ENCODE measurements around the gene PACSIN3.

Gene PACSIN3

DNA sequence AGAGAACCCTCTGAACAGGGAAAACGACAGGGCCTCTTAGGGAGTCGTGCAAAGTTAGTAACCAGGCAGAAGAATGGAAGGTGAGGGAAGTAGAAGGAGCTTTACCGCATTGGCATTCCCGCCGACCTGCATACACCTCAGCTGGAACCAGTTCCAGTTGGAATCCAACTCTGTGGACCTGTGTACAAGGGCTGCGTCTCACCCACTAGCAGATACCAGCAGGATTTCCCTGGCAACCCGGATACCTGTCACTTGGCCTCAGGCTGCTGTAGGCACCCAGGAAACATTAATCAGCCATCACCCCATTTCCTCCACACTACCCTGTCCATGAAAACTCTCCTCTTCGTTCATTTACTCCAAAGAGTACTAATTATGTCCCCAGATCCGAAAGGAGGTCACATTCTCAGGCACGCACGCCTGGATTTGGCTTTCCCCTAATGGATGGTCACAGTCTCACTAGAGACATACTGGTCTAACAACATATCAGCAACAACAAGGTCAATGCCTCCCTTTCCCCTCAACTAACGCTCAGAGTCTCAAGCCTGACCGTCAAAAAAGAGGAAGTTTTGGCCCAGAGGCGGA, 10.4 kb downstream of the PACSIN3 start:
- no peak for DNase-seq (ENCODE audit: low read depth)

DNA sequence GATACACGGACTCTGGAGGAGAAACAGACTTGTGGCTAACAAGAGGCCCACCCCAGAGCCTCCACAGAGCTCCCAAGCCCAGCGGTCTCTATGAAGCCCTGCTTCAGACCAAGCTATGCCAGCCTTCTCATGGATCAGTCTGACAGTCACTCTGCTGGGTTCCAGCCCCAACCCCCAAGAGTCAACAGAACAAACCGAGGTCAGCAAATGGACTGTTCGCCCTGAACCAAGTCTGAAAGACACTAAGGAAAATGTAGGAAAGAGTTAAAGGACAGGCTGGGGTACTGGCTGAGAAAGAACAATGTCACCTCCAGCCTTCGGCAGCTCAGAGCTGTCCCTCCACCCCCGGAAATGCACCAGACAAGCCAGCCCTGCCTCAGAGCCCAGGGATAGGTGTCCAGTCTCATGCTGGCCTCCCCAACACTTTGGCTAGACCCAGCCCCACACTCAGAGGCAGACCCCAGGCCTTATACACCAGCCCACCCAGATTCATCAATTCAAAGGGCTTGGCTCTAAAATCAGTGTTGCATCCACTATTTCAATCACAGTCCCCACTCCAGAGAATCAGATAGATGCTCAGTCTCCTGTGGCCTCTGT, 13.4 kb downstream of the PACSIN3 start:
- DNase-seq (ENCODE audit: low read depth) = no peak

DNA sequence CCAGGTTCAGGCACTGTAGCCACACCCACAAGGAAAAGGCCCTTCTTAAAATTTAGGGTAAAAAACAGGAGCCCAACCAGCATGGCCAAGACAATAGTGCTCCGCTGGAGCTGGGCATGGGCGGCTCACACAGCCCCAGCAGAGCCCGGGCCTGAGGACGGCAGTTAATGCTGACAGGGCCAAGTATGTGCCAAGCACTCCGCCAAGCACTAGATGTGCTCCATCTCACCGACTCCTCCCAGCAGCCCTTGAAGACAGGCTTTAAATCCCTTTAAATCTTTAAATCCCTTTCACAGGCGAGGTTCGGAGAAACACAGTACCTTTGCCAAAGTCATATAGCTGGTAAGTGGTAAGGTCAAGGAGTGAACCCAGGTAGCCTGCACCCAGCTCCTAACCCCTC, 14.4 kb downstream of the PACSIN3 start:
- no peak for DNase-seq (ENCODE audit: low read depth)

DNA sequence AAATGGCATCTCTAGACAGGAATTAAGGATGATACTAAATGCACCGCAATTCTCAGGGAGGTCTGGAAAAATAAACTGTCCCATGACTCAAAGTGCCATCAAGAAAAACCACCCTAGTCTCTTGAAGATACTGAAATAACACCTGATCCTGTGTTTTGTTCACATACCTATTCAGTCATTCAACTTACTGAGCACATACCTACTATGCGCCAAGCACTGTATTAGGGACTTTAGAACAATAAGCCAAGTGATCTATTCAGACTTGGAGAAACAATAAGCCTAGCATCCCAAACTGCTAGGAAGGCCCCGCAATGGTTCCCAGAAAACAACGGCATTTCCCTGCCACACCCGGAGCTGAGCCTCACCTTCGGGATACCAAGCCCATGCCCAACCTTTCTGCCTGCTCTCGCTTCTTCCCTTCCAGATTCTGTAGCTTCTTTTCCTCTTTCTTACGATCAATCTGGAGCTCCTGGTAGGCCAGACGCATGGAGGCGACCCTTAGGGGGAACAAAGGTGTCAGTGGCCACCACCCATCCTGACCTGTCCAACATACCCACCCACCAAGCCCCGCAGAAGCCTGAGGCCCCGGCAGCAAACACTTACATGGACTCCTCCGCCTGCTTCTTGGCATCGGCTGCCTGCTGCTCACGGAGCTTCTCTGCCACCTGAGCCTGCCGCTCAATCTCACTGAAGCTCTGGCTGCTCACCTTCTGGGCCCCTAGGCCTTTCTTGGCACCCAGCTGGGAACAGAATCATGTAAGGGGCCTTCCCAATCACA, 15.0 kb downstream of the PACSIN3 start:
- DNase-seq (ENCODE audit: low read depth) = no peak

DNA sequence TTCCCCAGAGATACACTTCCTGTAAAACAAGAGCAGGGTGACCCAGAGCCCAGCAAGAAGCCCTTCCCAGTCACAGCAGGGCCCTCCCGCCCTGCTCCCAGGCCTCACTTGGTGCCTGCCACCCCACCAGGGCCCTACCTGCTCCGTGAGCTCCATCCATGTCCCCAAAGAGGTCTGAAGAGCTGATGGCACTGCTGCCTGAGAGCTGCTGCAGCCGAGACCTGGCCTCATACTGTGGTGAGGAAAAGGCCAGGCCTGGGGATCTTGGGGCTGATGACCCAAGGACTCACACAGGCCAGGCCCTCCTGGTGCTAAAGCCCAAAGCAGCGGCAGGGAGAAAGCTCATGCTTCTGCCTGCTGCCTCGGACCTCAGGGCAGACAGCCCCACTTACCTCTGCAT, 19.9 kb downstream of the PACSIN3 start:
- no peak for DNase-seq (ENCODE audit: low read depth)

DNA sequence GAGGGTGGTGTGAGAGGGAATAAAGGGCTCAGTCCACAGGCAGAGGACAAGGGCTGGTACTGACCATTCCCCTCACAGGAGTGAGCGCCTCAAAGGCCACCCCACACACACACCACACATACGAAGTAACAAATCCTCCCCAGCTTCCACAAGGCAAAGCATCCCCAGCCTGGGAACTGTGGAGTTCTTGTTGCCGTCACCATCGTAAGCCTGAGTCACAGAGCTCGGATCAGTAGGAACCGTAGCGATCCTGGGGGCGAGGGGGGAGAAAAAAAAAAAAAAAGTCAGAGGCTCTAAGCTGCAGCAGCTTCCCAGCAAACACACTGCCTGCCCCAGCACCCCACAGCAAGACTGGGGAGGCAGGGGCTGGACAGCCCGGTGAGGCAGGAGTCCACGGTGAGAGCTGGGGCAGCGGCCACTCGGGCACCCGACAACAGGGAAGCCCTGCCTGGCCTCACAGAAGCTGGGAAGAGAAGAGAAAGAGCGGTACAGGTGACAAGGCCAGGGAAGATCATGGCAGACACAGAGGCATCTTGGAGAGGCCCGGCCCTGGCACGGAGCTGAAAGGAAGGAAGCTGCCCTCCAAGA, 20.9 kb downstream of the PACSIN3 start:
- no peak for DNase-seq (ENCODE audit: low read depth)

DNA sequence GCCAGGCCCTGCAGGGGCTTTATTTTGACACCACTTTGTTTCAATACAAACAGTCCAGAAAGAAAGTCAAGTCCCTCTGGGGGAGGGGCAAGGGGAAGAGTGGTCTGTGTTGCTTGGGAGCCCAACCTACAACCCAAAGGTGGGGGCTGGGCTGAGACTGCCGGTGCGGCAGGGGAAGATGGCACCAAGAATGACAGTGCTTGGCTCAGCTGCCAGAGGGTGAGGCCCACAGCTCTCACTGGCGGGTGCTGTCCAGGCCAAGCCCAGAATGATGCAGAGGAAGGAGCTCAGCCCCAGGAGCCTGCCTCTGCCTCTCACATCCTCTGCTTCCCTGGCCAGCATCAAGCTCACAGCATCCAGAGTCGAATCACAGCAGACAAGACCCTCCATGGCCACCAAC, 21.9 kb downstream of the PACSIN3 start:
- no peak for DNase-seq (ENCODE audit: low read depth)

DNA sequence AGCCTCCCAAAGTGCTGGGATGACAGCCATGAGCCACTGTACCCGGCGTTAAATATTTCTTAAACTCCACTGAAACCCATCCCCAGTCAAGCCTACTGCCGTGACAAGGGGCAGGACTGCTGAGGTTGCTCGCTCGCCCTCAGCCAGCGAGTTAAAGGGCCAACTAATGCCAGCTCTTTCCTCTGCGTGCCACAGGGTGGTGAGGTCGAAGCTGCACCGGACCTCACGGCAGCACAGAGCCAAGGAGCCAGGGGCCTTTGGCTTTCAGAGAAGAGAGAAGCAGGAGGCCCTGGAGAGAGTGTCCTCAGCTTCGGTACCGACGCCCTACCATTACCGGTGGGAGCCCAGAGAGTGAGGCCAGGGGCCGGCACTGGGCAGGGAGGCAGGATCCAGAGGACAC, 22.3 kb downstream of the PACSIN3 start:
- DNase-seq (ENCODE audit: low read depth) = no peak

DNA sequence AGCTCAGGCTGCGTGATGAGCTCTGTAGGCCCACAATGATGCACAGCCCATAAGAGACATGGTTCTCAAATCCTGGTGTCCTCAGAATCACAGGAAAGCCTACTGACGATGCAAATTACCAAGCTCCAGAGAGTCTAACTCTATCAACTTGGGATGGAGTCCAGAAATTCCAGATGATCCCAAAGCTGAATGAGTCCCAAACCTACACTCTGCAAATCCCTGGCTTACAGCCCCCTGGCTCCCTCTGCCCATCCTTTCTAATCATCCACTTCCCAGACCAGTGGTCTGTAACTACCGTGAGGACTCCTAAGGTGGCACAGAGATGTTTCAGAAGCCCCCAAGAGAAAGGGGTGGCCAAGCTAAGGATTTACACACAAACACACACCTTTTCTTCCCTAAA, 23.0 kb downstream of the PACSIN3 start:
- no peak for DNase-seq (ENCODE audit: low read depth)

DNA sequence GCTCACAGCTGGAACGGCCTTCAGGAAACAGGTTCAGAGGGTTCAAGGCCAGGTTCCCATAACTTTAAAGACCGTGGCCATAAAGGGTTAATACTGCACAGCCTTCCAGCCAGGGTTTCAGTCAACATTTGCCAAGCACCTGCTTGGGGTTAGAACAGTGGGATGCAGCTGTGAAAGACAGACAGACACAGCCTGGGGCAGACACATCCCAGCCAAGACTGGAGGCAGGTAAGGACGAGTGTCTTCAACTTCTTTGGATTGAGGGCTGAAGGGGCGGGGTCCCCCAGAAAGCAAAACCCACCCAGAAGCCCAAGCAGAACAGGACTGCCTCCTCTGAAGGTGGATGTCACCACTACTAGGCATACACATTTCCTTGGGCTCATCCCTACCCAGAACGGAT, 23.8 kb downstream of the PACSIN3 start:
- DNase-seq (ENCODE audit: low read depth) = no peak

DNA sequence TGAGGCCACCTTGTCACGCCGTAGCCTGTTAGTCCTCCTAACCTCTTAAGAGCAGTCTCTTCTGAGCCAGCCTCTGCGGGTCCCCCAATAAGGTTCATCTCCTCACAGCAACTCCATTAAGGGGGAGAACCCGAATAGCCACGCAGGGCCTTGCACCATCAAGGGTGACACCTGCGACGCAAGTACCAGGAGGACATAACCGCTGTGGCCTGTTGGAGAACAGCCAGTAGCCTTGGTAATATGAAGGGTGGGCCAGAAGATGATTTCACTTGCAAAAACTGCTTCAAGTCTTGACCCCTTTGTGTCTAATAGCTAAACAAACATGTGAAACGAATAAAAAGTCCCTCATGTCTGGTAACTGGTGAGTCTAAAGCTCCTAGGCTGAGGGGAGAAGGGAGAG, 24.3 kb downstream of the PACSIN3 start:
- no peak for DNase-seq (ENCODE audit: low read depth)

DNA sequence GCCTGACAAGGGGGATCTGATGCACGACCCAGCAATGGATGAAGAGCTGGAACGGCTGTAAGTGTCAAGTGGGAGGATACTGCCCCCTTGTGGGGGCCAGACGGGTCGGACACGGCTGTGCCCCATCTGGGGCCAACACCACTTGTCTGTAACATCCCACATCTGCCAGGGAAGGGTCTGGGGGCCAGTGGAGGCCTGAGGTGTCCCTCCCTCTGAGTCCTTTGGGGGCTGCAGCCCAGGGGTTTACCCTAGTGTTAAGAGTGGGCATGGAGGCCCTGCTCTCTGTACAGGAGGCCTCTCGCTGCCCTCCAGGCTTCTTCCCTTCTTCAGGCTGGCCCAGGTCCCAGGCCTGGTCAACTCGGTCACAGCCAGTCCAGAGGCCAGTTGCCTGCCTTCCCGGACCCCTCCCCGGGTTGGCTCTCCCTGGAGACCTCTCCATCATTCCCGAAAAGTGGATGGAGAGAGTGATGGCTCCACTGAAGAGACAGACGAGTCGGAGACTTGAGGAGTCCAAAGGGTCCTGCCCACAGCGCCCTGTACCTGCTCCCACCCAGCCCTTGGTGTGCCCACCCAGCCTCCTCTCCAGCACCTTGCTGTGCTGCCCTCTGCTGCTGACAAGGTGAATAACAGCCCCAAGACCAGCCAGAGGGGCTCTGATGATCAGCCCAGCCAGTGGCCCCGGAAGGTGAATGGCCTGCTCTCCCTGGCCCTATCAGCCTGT, 24.9 kb downstream of the PACSIN3 start:
- peak; percentile 27 for DNase-seq (ENCODE audit: low read depth)

DNA sequence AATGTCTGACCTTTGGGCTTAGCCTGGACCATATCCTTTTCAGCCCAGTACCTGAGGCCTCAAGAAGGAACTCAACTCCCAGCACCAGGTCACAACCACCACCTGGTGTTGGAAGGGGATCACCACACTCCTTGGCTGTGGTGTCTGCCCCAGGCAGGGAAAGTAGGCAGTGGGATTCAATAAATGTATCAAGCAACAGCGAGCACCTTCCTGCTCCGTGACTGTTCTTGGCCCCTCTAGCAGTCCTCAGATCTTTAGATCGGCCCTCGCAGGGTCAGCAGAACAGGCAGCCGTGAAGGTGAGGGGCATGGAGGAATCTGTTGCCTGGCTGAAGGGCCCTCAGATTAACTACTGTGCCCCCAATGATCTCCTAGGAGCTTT, 25.5 kb downstream of the PACSIN3 start:
- DNase-seq (ENCODE audit: low read depth) = no peak

DNA sequence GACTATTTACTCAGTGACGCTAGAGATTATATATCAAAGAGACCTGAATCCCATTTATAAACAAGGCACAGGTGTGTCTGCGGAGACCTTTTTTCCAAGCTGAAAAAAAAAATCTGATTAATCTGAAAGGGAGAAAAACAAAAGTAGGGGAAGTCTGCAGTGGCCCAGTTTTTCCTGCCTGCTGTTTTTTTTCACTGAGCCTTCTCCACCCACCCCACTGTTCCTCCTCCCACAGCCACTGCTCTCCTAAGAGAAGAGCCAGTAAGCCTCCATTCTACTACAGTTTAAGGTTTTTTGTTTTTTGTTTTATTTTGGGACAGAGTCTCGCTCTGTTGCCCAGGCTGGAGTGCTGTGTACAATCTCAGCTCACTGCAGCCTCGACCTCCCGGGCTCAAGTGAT, 28.0 kb downstream of the PACSIN3 start:
- no peak for DNase-seq (ENCODE audit: low read depth)

DNA sequence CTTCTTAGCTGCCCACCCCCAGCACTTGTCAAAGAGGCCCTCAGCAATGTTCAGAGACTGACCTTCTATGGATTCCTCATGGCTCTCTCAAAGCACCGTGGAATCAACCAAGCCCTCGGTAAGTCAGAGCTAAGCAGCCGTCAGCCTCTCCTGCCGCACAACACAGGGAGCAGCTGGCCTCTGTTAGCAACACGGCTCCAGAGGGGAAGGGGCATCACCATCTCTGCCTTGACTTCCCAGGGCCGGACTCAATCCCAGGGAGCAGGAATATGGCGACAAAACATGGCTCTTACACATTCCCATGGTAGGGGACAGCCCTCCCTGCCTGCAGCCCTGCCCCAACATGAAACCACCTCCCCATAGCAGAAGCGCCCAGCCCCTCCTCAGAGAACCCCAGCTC, 28.4 kb downstream of the PACSIN3 start:
- no peak for DNase-seq (ENCODE audit: low read depth)

DNA sequence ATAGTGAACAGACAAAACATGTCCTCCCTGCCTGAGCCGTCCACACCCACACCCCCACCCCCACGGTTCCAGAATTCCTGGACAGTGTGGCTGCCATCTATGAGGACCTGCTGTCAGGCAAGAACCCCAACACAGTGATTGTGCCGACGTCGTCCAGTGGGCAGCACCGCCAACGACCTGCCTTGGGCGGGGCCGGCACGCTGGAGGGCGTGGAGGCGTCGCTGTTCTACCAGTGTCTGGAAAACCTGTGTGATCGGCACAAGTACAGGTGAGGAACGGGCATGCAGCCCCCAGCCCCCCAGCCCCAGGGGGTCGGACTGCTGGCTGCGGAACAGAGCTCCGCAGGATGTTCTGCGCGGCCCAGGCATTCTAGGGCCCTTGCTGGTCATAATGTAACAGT, 29.3 kb downstream of the PACSIN3 start:
- DNase-seq (ENCODE audit: low read depth) = no peak

DNA sequence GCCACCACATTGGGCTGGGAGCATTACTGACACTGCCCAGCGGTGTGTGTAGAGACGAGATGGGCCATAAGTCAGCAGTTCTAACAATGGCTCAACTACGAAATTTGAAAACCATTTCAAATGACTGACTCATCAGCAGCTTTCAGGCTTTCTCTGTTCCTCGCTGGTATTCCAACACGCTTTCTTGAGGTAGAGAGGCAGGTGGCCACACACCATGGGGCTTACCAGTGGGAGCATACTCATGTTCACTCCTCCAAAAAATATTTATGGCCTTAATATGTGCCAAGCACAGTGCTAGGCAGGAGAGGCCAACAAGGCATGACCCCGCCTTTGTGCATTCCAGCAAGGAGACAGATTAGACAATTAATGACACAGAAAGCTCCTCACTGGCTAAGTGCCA, 29.9 kb downstream of the PACSIN3 start:
- DNase-seq (ENCODE audit: low read depth) = no peak

DNA sequence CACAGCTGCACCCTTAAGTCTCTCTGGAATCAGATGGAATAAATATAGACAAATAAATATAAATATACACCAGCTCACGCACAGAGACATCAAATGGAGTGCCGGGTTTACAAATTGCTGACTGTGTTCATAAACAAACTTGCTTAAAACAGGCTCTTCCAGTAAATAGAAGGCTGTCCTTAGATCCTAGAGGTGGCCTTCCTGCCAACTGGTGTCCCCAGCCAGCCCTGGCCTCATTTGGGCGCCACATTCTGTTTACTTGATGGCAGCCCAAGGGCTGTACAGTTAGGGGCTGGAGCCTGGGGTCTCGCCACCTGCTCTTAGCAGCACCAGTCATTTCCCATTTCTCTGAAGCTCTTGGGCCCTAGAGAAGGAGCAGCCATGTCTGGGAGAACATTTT, 30.4 kb downstream of the PACSIN3 start:
- DNase-seq (ENCODE audit: low read depth) = no peak

DNA sequence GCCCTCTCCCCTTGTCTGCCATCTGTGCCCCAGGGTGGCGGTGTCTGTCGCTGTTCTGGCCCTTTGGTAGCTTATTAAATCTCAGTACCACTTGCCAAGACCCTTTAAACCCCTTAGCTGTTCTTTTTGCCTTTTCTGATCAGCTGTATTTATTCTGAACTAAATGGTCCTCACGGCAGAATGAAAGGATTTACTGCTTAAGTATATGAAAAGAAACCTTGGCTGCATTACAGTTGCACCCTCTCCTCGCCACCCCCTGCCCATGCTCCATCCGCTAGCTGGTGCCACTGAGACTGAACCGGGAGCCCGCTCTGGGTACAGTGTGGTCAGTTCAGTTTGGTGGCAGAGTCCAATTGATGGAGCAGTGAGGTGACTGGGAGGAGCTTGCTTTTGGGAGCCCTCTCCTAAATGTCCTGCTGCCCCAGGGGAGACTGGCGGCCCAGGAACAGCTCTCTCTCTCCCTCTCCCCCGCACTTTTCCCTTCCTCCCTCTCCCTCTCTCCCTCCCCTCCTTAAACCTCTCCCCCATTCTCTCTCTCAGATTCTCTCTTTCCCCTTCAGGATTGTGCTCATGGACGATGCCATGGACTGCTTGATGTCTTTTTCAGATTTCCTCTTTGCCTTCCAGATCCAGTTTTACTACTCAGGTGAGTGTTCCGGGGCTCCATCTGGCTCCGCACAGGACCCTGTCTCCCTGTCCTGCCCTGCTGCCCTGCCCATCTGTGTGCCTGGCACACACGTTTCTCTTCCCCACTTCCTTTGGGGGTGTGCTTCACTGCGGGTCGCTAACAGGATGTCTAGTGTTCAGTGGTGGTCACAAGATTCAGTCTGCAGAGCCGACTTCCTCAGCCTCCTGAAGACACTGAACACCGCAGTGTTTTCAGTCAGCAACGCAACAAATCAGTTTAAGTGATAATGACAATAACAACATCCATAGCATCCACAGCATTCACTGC, 31.3 kb downstream of the PACSIN3 start:
- DNase-seq (ENCODE audit: low read depth) = no peak

DNA sequence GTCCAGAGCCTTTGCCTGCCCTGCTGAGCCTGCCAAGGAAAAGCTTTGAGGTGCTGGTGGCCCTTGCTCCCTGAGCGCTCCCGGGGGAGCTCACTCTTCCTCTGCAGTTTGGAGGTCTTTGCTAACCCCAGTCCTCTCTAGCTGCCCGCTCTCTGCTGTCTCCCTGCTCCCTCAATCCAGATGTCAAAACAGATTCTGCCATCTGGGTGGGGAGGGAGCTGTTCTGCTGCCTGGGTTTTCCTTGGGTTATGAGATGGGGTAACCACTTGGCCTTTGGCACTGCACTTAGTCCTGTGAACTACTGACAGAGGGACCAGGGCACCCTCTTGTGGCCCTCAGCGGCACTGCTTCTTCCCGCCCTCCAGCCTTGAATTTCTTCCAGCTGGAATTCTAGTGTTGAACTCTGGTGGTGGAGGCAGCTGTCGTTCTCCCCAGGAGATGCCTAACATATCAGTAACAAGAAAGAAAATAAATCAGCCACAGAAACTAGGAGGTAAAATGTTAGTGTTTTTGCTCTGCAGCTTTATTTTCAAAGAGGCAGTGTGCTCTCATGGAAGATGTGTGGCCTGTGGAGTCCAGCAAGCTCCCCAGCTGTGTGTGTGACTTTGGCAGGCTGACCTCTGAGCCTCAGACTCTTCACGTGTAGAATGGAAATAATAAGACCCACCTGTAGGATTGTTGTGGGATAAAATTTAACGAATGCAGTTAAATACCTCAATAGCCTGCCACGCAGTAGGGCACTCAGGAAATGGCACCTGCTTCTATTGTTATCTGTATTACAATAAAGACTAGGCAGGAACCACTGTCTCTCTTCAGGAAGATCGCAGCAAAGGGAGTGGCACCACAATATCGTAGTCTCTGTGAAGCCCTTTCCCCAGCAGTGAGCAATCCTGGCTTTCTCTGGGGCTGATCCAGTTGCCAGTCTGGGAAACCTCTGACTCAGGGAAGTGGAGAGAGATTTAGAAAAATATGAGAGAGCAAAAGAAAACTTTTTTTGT, 33.0 kb downstream of the PACSIN3 start:
- no peak for DNase-seq (ENCODE audit: low read depth)
